ENCODE data around the gene FGD3. TPM values are rescaled to one million over a fixed set of nuclear protein-coding genes. Genes with fewer than 3 reads are reported as not detected.

The FGD3 gene
- total and polyA plus RNA-seq, 2 donors (not counting 1 experiment from before 2014, with no cell fraction given), result 130 to 134 TPM

DNA sequence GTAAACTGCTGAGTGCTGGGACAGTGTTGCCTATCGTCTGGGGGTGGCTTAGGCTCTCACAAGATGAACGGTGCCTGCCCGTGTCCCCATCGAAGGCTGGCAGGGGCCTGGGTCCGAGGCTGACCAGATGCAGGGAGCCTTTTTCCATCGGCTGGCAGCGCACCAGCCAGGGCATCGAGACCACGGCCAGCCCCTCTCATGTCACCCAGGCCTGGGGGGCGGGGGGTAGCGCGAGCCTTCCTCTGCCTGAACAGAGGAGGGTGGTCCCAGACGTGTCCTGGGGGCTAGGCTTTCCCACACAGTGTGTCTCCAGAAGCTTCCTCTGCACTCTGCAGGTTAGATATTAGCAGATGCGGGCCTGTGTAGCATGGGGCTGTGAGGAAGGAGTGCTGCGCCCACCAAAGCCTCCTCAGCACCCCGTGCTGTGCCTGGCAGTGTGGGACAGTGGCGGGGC, 17.3 kb downstream of the FGD3 start:
- H3K27me3 ChIP-seq (replicated peaks in 1 of 4; ENCODE audit: control extremely low read depth in 1 of 4, control insufficient read depth in 3 of 4, insufficient read depth in 4 of 4, low read length in 3 of 4), result no peaks in the 10 kb centered on the region
- no peaks in the 10 kb centered on the region for H3K9me3 Mint-ChIP-seq (ENCODE audit: insufficient read depth)
- H3K4me1 ChIP-seq (ENCODE audit: control insufficient read depth in 2 of 2, insufficient read depth in 2 of 2, low read length in 2 of 2), result peaks cover 64 to 80% of the 10 kb centered on the region in 2 donors
- peak overlapping the region; percentile 78 to 83 for H3K27ac ChIP-seq (ENCODE audit: low read length in 2 of 2)
- H3K9ac ChIP-seq (ENCODE audit: low read length), result peak overlapping the region; percentile 82
- H3K4me3 ChIP-seq (ENCODE audit: control extremely low read depth in 1 of 5, extremely low read depth in 1 of 5, insufficient read depth in 1 of 5, low read depth in 2 of 5, low read length in 4 of 5), result peak overlapping the region; percentile 75 to 92 (median 86)
- peak overlapping the region; percentile 98 for H3K27ac Mint-ChIP-seq
- intact Hi-C loops (cut with micrococcal nuclease), result loop anchor here (1.0 to 10.0 kb wide), 7 partner anchors 22 to 998 kb away; partner anchors contain the start of genes BICD2, CARD19 and ZNF484
- ChIA-PET POLR2A (interaction anchor here (0.6 to 1.3 kb wide), 5 partner anchors 100 to 174 kb away, joined by 3 to 6 read pairs (median 4); partner anchors contain the start of genes CARD19 and NINJ1), CTCF (interaction anchor here (1.0 to 2.2 kb wide), 4 partner anchors 10 to 39 kb away, joined by 5 to 6 read pairs (median 6); no protein-coding TSS in a partner anchor)
- H3K79me2 ChIP-seq (ENCODE audit: control insufficient read depth, insufficient read depth, low read length), result peaks cover 100% of the 10 kb centered on the region
- H3K4me2 ChIP-seq (replicated peaks; ENCODE audit: low read depth, low read length, poor library complexity, severe bottlenecking), result peak overlapping the region; percentile 94
- WGBS (ENCODE audit: insufficient coverage), result 2% methylated on average over 17 of the region's 17 CpGs
- DNase-seq (no peak), ATAC-seq (ENCODE audit: low read depth) (no peak)
- peaks cover 42% of the 10 kb centered on the region for H4K20me1 ChIP-seq (ENCODE audit: control insufficient read depth, insufficient read depth, low read length, poor library complexity, severe bottlenecking)
- peaks cover 0 to 23% of the 10 kb centered on the region in 2 experiments for H3K36me3 ChIP-seq (replicated peaks in 1 of 2; ENCODE audit: control extremely low read depth in 1 of 2, control insufficient read depth in 1 of 2, extremely low read depth in 1 of 2, insufficient read depth in 2 of 2, low read length in 1 of 2)
- peak overlapping the region; percentile 96 for H3K4me3 Mint-ChIP-seq
- TF ChIP-seq EZH2 (IDR thresholded peaks at IDR 0.05; ENCODE audit: borderline replicate concordance, insufficient read depth, low read depth, low read length, poor library complexity, severe bottlenecking), result no peak
- TF ChIP-seq, protein P1, sequence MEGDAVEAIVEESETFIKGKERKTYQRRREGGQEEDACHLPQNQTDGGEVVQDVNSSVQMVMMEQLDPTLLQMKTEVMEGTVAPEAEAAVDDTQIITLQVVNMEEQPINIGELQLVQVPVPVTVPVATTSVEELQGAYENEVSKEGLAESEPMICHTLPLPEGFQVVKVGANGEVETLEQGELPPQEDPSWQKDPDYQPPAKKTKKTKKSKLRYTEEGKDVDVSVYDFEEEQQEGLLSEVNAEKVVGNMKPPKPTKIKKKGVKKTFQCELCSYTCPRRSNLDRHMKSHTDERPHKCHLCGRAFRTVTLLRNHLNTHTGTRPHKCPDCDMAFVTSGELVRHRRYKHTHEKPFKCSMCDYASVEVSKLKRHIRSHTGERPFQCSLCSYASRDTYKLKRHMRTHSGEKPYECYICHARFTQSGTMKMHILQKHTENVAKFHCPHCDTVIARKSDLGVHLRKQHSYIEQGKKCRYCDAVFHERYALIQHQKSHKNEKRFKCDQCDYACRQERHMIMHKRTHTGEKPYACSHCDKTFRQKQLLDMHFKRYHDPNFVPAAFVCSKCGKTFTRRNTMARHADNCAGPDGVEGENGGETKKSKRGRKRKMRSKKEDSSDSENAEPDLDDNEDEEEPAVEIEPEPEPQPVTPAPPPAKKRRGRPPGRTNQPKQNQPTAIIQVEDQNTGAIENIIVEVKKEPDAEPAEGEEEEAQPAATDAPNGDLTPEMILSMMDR (IDR thresholded peaks at IDR 0.05), result no peak
- peak overlapping the region; percentile 81 for H2AFZ ChIP-seq (ENCODE audit: insufficient read depth, low read depth, low read length, poor library complexity, severe bottlenecking)
- H3K27me3 Mint-ChIP-seq, result no peaks in the 10 kb centered on the region
- H3K4me1 Mint-ChIP-seq, result peaks cover 81% of the 10 kb centered on the region
- peaks cover 0 to 19% (median 5%) of the 10 kb centered on the region in 3 donors for H3K9me3 ChIP-seq (ENCODE audit: control extremely low read depth in 1 of 3, control insufficient read depth in 2 of 3, insufficient read depth in 1 of 3, low read length in 2 of 3)

Measured in B cell (primary cell).